ENCODE results near the gene RNF144B. TPM values are rescaled to one million over a fixed set of nuclear protein-coding genes. Genes with fewer than 3 reads are reported as not detected.

RNF144B gene
- polyA plus RNA-seq, 2 of the 4 experiments (the other 2 are of a cell fraction): 0.36 to 0.49 TPM

- H3K4me2 ChIP-seq: no peak overlapping the region
- no peak for TF ChIP-seq CBX8 (IDR thresholded peaks at IDR 0.05)
- TF ChIP-seq NPAS2 (CRISPR knock-in tag; IDR thresholded peaks at IDR 0.05; ENCODE audit: borderline replicate concordance): no peak
- TF ChIP-seq RAD21 (conservative IDR thresholded peaks at IDR 0.05 in 1 of 2, IDR thresholded peaks at IDR 0.05 in 1 of 2): no peak
- TF ChIP-seq MYC (IDR thresholded peaks at IDR 0.05; ENCODE audit: borderline replicate concordance, low read length): no peak
- TF ChIP-seq ELK1 (IDR thresholded peaks at IDR 0.05; ENCODE audit: low read depth, low read length): no peak
- TF ChIP-seq BHLHE40 (IDR thresholded peaks at IDR 0.05; ENCODE audit: low read depth, low read length): no peak
- TF ChIP-seq HOXB5 (CRISPR knock-in tag; IDR thresholded peaks at IDR 0.05): no peak
- no peak for TF ChIP-seq KDM5A (IDR thresholded peaks at IDR 0.05)
- no peak for TF ChIP-seq POLR2A (IDR thresholded peaks at IDR 0.05; ENCODE audit: low read length)
- DNase-seq (ENCODE audit: low read depth in 1 of 2, low spot score in 1 of 2) (no peak), FAIRE-seq (no peak), ATAC-seq (no peak)
- H3K9me3 ChIP-seq: no peaks in the 10 kb centered on the region
- H3K4me1 ChIP-seq: no peaks in the 10 kb centered on the region
- ChIA-PET POLR2A (no interaction called here), CTCF (no interaction called here)
- H3K27ac ChIP-seq: no peak overlapping the region
- H3K4me3 ChIP-seq: no peak overlapping the region
- 67% methylated on average over 5 of the region's 5 CpGs for WGBS (ENCODE audit: missing lambda C conversion rate)
Measured at GRCh38 chr6:18444111-18444510, 57.0 kb downstream of the RNF144B start.

GRCh38 chr6:18445228-18445627 is 58.1 kb downstream of the RNF144B start:
- CTCF ChIA-PET: no interaction called here
- no peak for TF ChIP-seq REST (IDR thresholded peaks at IDR 0.05)
- no peak for TF ChIP-seq SREBF2 (IDR thresholded peaks at IDR 0.05)
- TF ChIP-seq KDM5A (IDR thresholded peaks at IDR 0.05): no peak
- no peak for TF ChIP-seq HOXA7 (CRISPR knock-in tag; IDR thresholded peaks at IDR 0.05)
- TF ChIP-seq HOXB13 (CRISPR knock-in tag; IDR thresholded peaks at IDR 0.05; ENCODE audit: low read depth): no peak
- TF ChIP-seq NR3C1 (IDR thresholded peaks at IDR 0.05): no peak
- no peak for TF ChIP-seq RARB (CRISPR knock-in tag; IDR thresholded peaks at IDR 0.05)
- no peak for TF ChIP-seq FOSB (CRISPR knock-in tag; IDR thresholded peaks at IDR 0.05)
- no peak for TF ChIP-seq RNF2 (IDR thresholded peaks at IDR 0.05; ENCODE audit: borderline replicate concordance, low read depth)
- no peak for TF ChIP-seq RFX5 (IDR thresholded peaks at IDR 0.05)
- no peak for TF ChIP-seq HES2 (IDR thresholded peaks at IDR 0.05)
- TF ChIP-seq HEYL (CRISPR knock-in tag; IDR thresholded peaks at IDR 0.05): no peak
- TF ChIP-seq FOSL2 (IDR thresholded peaks at IDR 0.05): no peak
- no peak for TF ChIP-seq FOSL2 (CRISPR knock-in tag; IDR thresholded peaks at IDR 0.05)
- no peak for TF ChIP-seq ATOH8 (CRISPR knock-in tag; IDR thresholded peaks at IDR 0.05; ENCODE audit: low read depth)
- no peak for TF ChIP-seq E2F6 (IDR thresholded peaks at IDR 0.05; ENCODE audit: borderline replicate concordance, low read depth)
- DNase-seq (ENCODE audit: low read depth in 1 of 2, low spot score in 1 of 2) (no peak), FAIRE-seq (no peak), ATAC-seq (no peak)
- Histone ChIP-seq H3K9me3 (no peaks in the 10 kb centered on the region), H3K4me2 (no peak overlapping the region), H3K4me1 (no peaks in the 10 kb centered on the region), H3K4me3 (no peak overlapping the region), H3K27ac (no peak overlapping the region)
- POLR2A ChIA-PET: no interaction called here
- 97% methylated on average over 1 of the region's 1 CpG for WGBS (ENCODE audit: missing lambda C conversion rate)
